ENCODE data around the gene BRICD5.

The BRICD5 gene

GRCh38 chr16:2194852-2195321, 15.8 kb downstream of the BRICD5 start (continued):
- no peak for TF ChIP-seq KLF8 (tag by site-specific recombination; IDR thresholded peaks at IDR 0.05)
- no peak for TF ChIP-seq ZBTB10 (tag by site-specific recombination; IDR thresholded peaks at IDR 0.05)
- TF ChIP-seq ZNF16 (tag by site-specific recombination; IDR thresholded peaks at IDR 0.05; ENCODE audit: low read depth) = no peak
- no peak for TF ChIP-seq ZNF76 (tag by site-specific recombination; IDR thresholded peaks at IDR 0.05; ENCODE audit: borderline replicate concordance, low read depth)
- no peak for TF ChIP-seq KLF10 (tag by site-specific recombination; IDR thresholded peaks at IDR 0.05)
- TF ChIP-seq ZBTB26 (tag by site-specific recombination; optimal IDR thresholded peaks at IDR 0.05) = no peak
- no peak for TF ChIP-seq ELK4 (IDR thresholded peaks at IDR 0.05; ENCODE audit: borderline replicate concordance, low read depth, low read length)
- no peak for TF ChIP-seq ZNF488 (tag by site-specific recombination; IDR thresholded peaks at IDR 0.05)
- no peak for TF ChIP-seq ZNF596 (tag by site-specific recombination; IDR thresholded peaks at IDR 0.05)
- peak; percentile 83; the same call in 1 of the 2 replicates for TF ChIP-seq ZBTB7A (tag by site-specific recombination; IDR thresholded peaks at IDR 0.05; ENCODE audit: low read depth)
- TF ChIP-seq ZNF692 (tag by site-specific recombination; IDR thresholded peaks at IDR 0.05) = peak; percentile 40; the same call in 1 of the 2 replicates
- no peak for TF ChIP-seq KLF16 (tag by site-specific recombination; IDR thresholded peaks at IDR 0.05)
- TF ChIP-seq ZNF514 (tag by site-specific recombination; IDR thresholded peaks at IDR 0.05) = no peak
- no peak for TF ChIP-seq ZNF530 (tag by site-specific recombination; IDR thresholded peaks at IDR 0.05; ENCODE audit: low read depth)
- no peak for TF ChIP-seq ZFP37 (tag by site-specific recombination; IDR thresholded peaks at IDR 0.05)
- TF ChIP-seq ZNF221 (tag by site-specific recombination; IDR thresholded peaks at IDR 0.05; ENCODE audit: borderline replicate concordance) = no peak
- no peak for TF ChIP-seq ZNF707 (tag by site-specific recombination; IDR thresholded peaks at IDR 0.05)
- TF ChIP-seq ZBTB17 (tag by site-specific recombination; IDR thresholded peaks at IDR 0.05) = peak; percentile 72; the same call in 1 of the 2 replicates
- no peak for TF ChIP-seq ZIC2 (tag by site-specific recombination; IDR thresholded peaks at IDR 0.05)
- no peak for TF ChIP-seq ZNF157 (tag by site-specific recombination; IDR thresholded peaks at IDR 0.05)
- no peak for TF ChIP-seq TRIM28 (IDR thresholded peaks at IDR 0.05; ENCODE audit: borderline replicate concordance, low read length)
- no peak for TF ChIP-seq BCL6B (tag by site-specific recombination; IDR thresholded peaks at IDR 0.05)
- no peak for TF ChIP-seq ZNF114 (tag by site-specific recombination; IDR thresholded peaks at IDR 0.05)
- no peak for TF ChIP-seq ZNF624 (tag by site-specific recombination; IDR thresholded peaks at IDR 0.05)
- TF ChIP-seq ZNF449 (tag by site-specific recombination; IDR thresholded peaks at IDR 0.05) = no peak
- TF ChIP-seq ZNF623 (tag by site-specific recombination; IDR thresholded peaks at IDR 0.05) = peak; percentile 17; the same call in 1 of the 2 replicates
- no peak for TF ChIP-seq ZNF184 (tag by site-specific recombination; IDR thresholded peaks at IDR 0.05)
- TF ChIP-seq ZNF513 (tag by site-specific recombination; IDR thresholded peaks at IDR 0.05) = no peak
- no peak for TF ChIP-seq HOXC10 (CRISPR knock-in tag; IDR thresholded peaks at IDR 0.05)
- no peak for TF ChIP-seq ZNF202 (tag by site-specific recombination; IDR thresholded peaks at IDR 0.05; ENCODE audit: borderline replicate concordance)
